K562 (cell line): ENCODE data around the gene STEAP2. TPM values are rescaled to one million over a fixed set of nuclear protein-coding genes. Genes with fewer than 3 reads are reported as not detected.

ENCODE experiments used
- ATAC-seq: fragments of 200-7000 bp; cut with Tn5 transposase; 3 replicates; pipeline ENCODE4 v1.9.1; 2020; ENCODE audit warnings: moderate library complexity
- BruUV-seq: library from RNA; stranded (reverse); fragments of 400-500 nt; replicated peaks from 2 replicates; lab custom pipeline; 2021; lab: Mats Ljungman, UMichigan
- CTCF ChIA-PET: fragments of 300-600 bp; formaldehyde crosslinking; extraction: SDS; loops from one replicate; lab custom pipeline; 2021; ENCODE audit warnings: low intra/inter-chr PET ratio; lab: Yijun Ruan, JAX
- POLR2A ChIA-PET: fragments of 300-600, 350-650 bp; sonication (Branson Sonifier 250); formaldehyde crosslinking; extraction: SDS; loops from one replicate; lab custom pipeline; 2021; ENCODE audit warnings: antibody characterized with exemption, inconsistent platforms; lab: Yijun Ruan, JAX
- DNase-seq, 4 experiments: peaks; one replicate each; pipeline versions ENCODE4 v3.0.0 to v3.0.0-alpha.2; 2011 to 2018; ENCODE audit warnings: low spot score in 3 of 4, mixed read lengths in 3 of 4; ENCODE audit errors: extremely low read depth in 1 of 4
- FAIRE-seq: peaks from 2 replicates; lab custom pipeline; 2011; peaks lifted over from hg19 to GRCh38; lab: Jason Lieb, UNC
- H2AFZ ChIP-seq: 2 replicates; pipeline ENCODE4 v1.6.0; 2011; ENCODE audit warnings: low read depth, low read length, control low read depth, inconsistent platforms
- H3K27ac ChIP-seq: fragments of 200-600 bp; 3 replicates; pipeline ENCODE4 v1.8.0; 2011; ENCODE audit warnings: low read depth, mild to moderate bottlenecking, control low read depth, inconsistent platforms, low read length, moderate library complexity, mixed read lengths; ENCODE audit errors: extremely low read depth
- H3K27me3 ChIP-seq, 2 experiments: fragments of 300-600 bp in 1 of 2; 2 replicates in 1 of 2; 3 replicates in 1 of 2; pipeline versions ENCODE4 v1.6.0 to v1.8.0; 2011; ENCODE audit warnings: inconsistent platforms in 2 of 2, low read length in 2 of 2, mild to moderate bottlenecking in 1 of 2, mixed read lengths in 1 of 2, moderate library complexity in 1 of 2; ENCODE audit not compliant: control insufficient read depth in 2 of 2, insufficient read depth in 2 of 2
- H3K36me3 ChIP-seq: fragments of 300-600 bp; 3 replicates; pipeline ENCODE4 v1.8.0; 2011; ENCODE audit warnings: mild to moderate bottlenecking, low read length, inconsistent platforms; ENCODE audit not compliant: control insufficient read depth, insufficient read depth
- H3K4me1 ChIP-seq, 2 experiments: fragments of 200-600 bp in 1 of 2; replicated peaks in 1 of 2; 2 replicates in 1 of 2; 3 replicates in 1 of 2; pipeline versions ENCODE4 v1.5.1 to v1.8.0; 2011; ENCODE audit warnings: inconsistent platforms in 2 of 2, low read length in 2 of 2, mild to moderate bottlenecking in 1 of 2, mixed read lengths in 1 of 2, moderate library complexity in 1 of 2; ENCODE audit not compliant: control insufficient read depth in 2 of 2, insufficient read depth in 2 of 2
- H3K4me2 ChIP-seq: 2 replicates; pipeline ENCODE4 v1.6.1; 2011; ENCODE audit warnings: low read length, control low read depth, inconsistent platforms, mixed read lengths; ENCODE audit not compliant: insufficient read depth
- H3K4me3 ChIP-seq: fragments of 200-600 bp; sonication (generic), shearing (Covaris generic); 2 replicates; pipeline ENCODE4 v1.5.1; 2016; ENCODE audit warnings: control low read depth, inconsistent platforms
- H3K79me2 ChIP-seq: fragments of 200-600 bp; 3 replicates; pipeline ENCODE4 v1.8.0; 2011; ENCODE audit warnings: low read length, inconsistent platforms; ENCODE audit not compliant: control insufficient read depth, insufficient read depth
- H3K9ac ChIP-seq, 2 experiments: 2 replicates each; pipeline versions ENCODE4 v1.6.0 to v1.6.1; 2011; ENCODE audit warnings: low read depth in 2 of 2, low read length in 2 of 2, control low read depth in 1 of 2, inconsistent platforms in 1 of 2, mild to moderate bottlenecking in 1 of 2, mixed read lengths in 1 of 2; ENCODE audit not compliant: insufficient read depth in 1 of 2
- H3K9me1 ChIP-seq: one replicate; pipeline ENCODE4 v1.6.0; 2011; ENCODE audit warnings: inconsistent platforms, mild to moderate bottlenecking, low read length, moderate library complexity; ENCODE audit not compliant: control insufficient read depth, insufficient read depth
- H3K9me3 ChIP-seq: replicated peaks from 2 replicates; pipeline ENCODE4 v1.5.1; 2011; ENCODE audit warnings: low read depth, low read length, inconsistent platforms; ENCODE audit not compliant: control insufficient read depth, insufficient read depth
- H4K20me1 ChIP-seq: replicated peaks from 2 replicates; pipeline ENCODE4 v1.6.1; 2011; ENCODE audit warnings: low read length, inconsistent platforms, mixed read lengths; ENCODE audit not compliant: control insufficient read depth, insufficient read depth
- COPS2 ChIP-seq: fragments of 450-650 bp; conservative IDR thresholded peaks from 2 replicates; pipeline ENCODE4 v1.6.1; 2016; ENCODE audit warnings: mild to moderate bottlenecking, moderate library complexity
- FOXA1 ChIP-seq: fragments of 450-650 bp; IDR thresholded peaks from 2 replicates; pipeline ENCODE4 v1.6.1; 2016; ENCODE audit warnings: mild to moderate bottlenecking, borderline replicate concordance
- GTF2E2 ChIP-seq: fragments of 200-800 bp; sonication (Bioruptor generic); IDR thresholded peaks from 2 replicates; pipeline ENCODE4 v1.6.1; 2016; ENCODE audit warnings: missing genetic modification characterization, missing compliant biosample characterization
- HEY1 ChIP-seq: fragments of 250-450 bp; sonication (Bioruptor Pico); IDR thresholded peaks from 2 replicates; pipeline ENCODE4 v1.5.0; 2020; ENCODE audit warnings: mild to moderate bottlenecking, moderate library complexity, borderline replicate concordance
- MIER1 ChIP-seq: fragments of 450-650 bp; IDR thresholded peaks from 2 replicates; pipeline ENCODE4 v1.6.1; 2016; ENCODE audit warnings: antibody characterized with exemption, mild to moderate bottlenecking, low read depth
- NCOA4 ChIP-seq: fragments of 450-650 bp; IDR thresholded peaks from 2 replicates; pipeline ENCODE4 v1.6.1; 2018; ENCODE audit warnings: mild to moderate bottlenecking; ENCODE audit not compliant: partially characterized antibody
- NFE2L1 ChIP-seq: fragments of 450-650 bp; IDR thresholded peaks from 2 replicates; pipeline ENCODE4 v1.6.1; 2016; ENCODE audit warnings: missing genetic modification characterization, low read depth, mild to moderate bottlenecking, missing compliant biosample characterization, moderate library complexity, borderline replicate concordance
- NFYB ChIP-seq: IDR thresholded peaks from 2 replicates; pipeline ENCODE4 v1.6.1; 2011; ENCODE audit warnings: mild to moderate bottlenecking, moderate library complexity; ENCODE audit not compliant: insufficient read length; ENCODE audit errors: extremely low read depth
- OTX1 ChIP-seq: fragments of 450-650 bp; formaldehyde crosslinking; IDR thresholded peaks from 2 replicates; pipeline ENCODE4 v1.4.0; 2022; ENCODE audit warnings: mild to moderate bottlenecking
- POLR2AphosphoS2 ChIP-seq: IDR thresholded peaks from 2 replicates; pipeline ENCODE4 v1.6.1; 2012; ENCODE audit warnings: low read length, improper control_type of control experiment
- RFX1 ChIP-seq: fragments of 450-650 bp; IDR thresholded peaks from 2 replicates; pipeline ENCODE4 v1.6.1; 2016; ENCODE audit warnings: mild to moderate bottlenecking, moderate library complexity
- SAP30 ChIP-seq: fragments of 200-600 bp; sonication (generic); IDR thresholded peaks from 2 replicates; pipeline ENCODE4 v1.6.1; 2012; ENCODE audit warnings: borderline replicate concordance, low read depth, mild to moderate bottlenecking, moderate library complexity, low read length, control low read depth, inconsistent platforms; ENCODE audit not compliant: insufficient read depth, poor library complexity, severe bottlenecking
- TRIM24 ChIP-seq, 2 experiments: fragments of 450-650 bp; IDR thresholded peaks; 2 replicates each; pipeline ENCODE4 v1.6.1; 2016
- ZBTB8A ChIP-seq: fragments of 450-650 bp; IDR thresholded peaks from 2 replicates; pipeline ENCODE4 v1.6.1; 2018; ENCODE audit warnings: mild to moderate bottlenecking, moderate library complexity; ENCODE audit not compliant: partially characterized antibody
- ZEB2 ChIP-seq: fragments of 450-650 bp; IDR thresholded peaks from 2 replicates; pipeline ENCODE4 v1.6.1; 2016
- ZFP30 ChIP-seq: fragments of 250-450 bp; sonication (Bioruptor Pico); IDR thresholded peaks from 2 replicates; pipeline ENCODE4 v1.8.0; 2022; ENCODE audit warnings: moderate library complexity, mild to moderate bottlenecking, inconsistent platforms, borderline replicate concordance
- ZNF431 ChIP-seq: sonication (generic); formaldehyde crosslinking; IDR thresholded peaks from 2 replicates; pipeline ENCODE4 v1.8.0; 2022; ENCODE audit warnings: mild to moderate bottlenecking, missing genetic modification reagents
- ZNF785 ChIP-seq: fragments of 250-450 bp; sonication (Bioruptor Pico); IDR thresholded peaks from 2 replicates; pipeline ENCODE4 v1.4.0; 2020; ENCODE audit warnings: mild to moderate bottlenecking
- WGBS: fragments of 100-300 bp; shearing (Covaris generic); methylation state at CpG from one replicate; pipeline ENCODE4 v1.1.6; 2016; ENCODE audit warnings: low coverage, mixed read lengths; ENCODE audit not compliant: insufficient coverage; ENCODE audit errors: missing lambda C conversion rate; 5-methylcytosine and 5-hydroxymethylcytosine counted together
- in situ Hi-C: fragments of 300-500 bp; cut with MboI; formaldehyde crosslinking; loops from 4 replicates; pipeline ENCODE4 v1.15.0; 2018; ENCODE audit warnings: inconsistent platforms, mixed read lengths
- intact Hi-C: fragments of 100-400 bp; cut with micrococcal nuclease; formaldehyde crosslinking; loops from 2 replicates; pipeline ENCODE4 v1.14.2; 2022
- polyA plus RNA-seq, 8 experiments: library from polyadenylated mRNA; depleted of rRNA in 4 of 8; stranded (reverse) in 5 of 8; unstranded in 3 of 8; fragments of >200 nt; fragmentation: Nextera tagmentation in 2 of 8; fragmentation: Illumina TruSeq in 1 of 8; extraction: Ambion mirVana in 2 of 8; extraction: Trizol in 1 of 8; gene quantifications; 2 replicates each; pipeline versions ENCODE4 v1.2.1 to v1.2.3, GENCODE V29; 2011 to 2014; ENCODE audit warnings: inconsistent platforms in 1 of 8, missing spikeins in 1 of 8
- total RNA-seq, 7 experiments: library from RNA; depleted of rRNA in 6 of 7; stranded (reverse); fragments of >200 nt in 6 of 7; fragmentation: Illumina TruSeq in 2 of 7; extraction: Trizol in 2 of 7; gene quantifications; 2 replicates each; pipeline versions ENCODE4 v1.2.1 to v1.2.3, GENCODE V29; 2011 to 2021; ENCODE audit warnings: low replicate concordance in 1 of 7
- TF ChIP-seq, protein P1 (sequence below): fragments of 250-450 bp; sonication (Bioruptor Pico); IDR thresholded peaks from 2 replicates; pipeline ENCODE4 v1.4.0; 2020; ENCODE audit warnings: mild to moderate bottlenecking

The STEAP2 gene
- total and polyA plus RNA-seq, 9 of the 15 experiments (the other 6 are each of a cell fraction or from before 2014, with no cell fraction given): 0.02 to 0.03 TPM; not detected in 7

DNA sequence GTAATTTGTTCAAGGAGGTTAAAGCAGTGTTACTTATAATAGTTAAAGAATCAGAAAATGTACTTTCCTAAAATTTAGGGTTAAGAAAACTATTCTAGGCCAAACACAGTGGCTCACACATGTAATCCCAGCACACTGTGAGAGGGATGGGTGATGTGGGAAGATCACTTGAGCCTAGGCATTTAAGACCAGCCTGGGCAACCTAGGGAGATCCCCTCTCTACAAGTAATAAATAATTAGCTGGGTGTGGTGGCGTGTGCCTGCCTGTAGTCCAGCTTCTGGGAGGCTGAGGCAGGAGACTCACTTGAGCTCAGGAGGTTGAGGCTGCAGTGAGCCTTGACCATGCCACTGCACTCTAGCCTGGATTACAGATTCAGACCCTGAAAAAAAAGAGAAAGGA, 3.6 kb upstream of the STEAP2 start (continued):
- TF ChIP-seq SAP30: no peak
- no peak for TF ChIP-seq NFE2L1 (tag)
- no peak for TF ChIP-seq TRIM24 (IDR thresholded peaks at IDR 0.05)
- no peak for TF ChIP-seq COPS2
- TF ChIP-seq OTX1 (CRISPR knock-in tag): no peak
- no peak for TF ChIP-seq HEY1 (CRISPR knock-in tag)
- no peak for TF ChIP-seq GTF2E2 (tag)
- no peak for TF ChIP-seq RFX1

DNA sequence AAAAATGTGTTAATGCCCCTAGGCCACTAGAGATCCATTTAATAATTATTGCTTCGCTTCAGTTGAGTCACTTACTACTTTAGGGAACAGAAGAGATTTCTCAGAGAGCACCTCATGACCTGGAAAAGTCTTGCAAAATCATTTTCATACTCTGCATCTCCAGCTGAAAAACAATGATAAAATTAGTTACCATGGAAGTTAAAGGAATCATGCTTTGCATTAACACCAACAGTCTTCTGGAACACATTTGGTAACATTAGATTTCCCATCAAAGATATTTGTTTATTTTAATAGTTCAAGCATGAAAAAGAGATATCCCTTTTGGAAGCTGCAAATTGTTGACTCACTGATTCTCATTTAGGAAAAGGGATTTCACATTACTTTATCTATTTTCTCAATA, 1.8 kb upstream of the STEAP2 start:
- DNase-seq: no peak
- ChIA-PET POLR2A (no interaction called here), CTCF (no interaction called here)
- no peak overlapping the region for H3K4me2 ChIP-seq
- H3K4me3 ChIP-seq: no peak overlapping the region
- H3K36me3 ChIP-seq: no peaks in the 10 kb centered on the region
- in situ Hi-C loops: no loop called here
- whole genome bisulfite sequencing: 0% methylated on average over 1 of the region's 1 CpG
- intact Hi-C loops: no loop called here
- H3K27me3 ChIP-seq: peaks cover 15% of the 10 kb centered on the region in 2 experiments; a peak in 4 of 5 replicates
- no peak overlapping the region for H3K9ac ChIP-seq
- no peak overlapping the region for H3K27ac ChIP-seq
- H3K4me1 ChIP-seq: peaks cover 0 to 10% of the 10 kb centered on the region in 2 experiments; a peak in 2 of 5 replicates
- ATAC-seq: no peak
- H3K79me2 ChIP-seq: no peaks in the 10 kb centered on the region
- no peak for FAIRE-seq
- no peaks in the 10 kb centered on the region for H4K20me1 ChIP-seq
- no peaks in the 10 kb centered on the region for H3K9me1 ChIP-seq
- no peak overlapping the region for H2AFZ ChIP-seq
- TF ChIP-seq ZEB2: no peak
- TF ChIP-seq FOXA1: no peak
- no peak for TF ChIP-seq NCOA4
- no peak for TF ChIP-seq ZBTB8A
- no peak for TF ChIP-seq ZNF431
- TF ChIP-seq ZFP30 (CRISPR knock-in tag): no peak
- no peak for TF ChIP-seq POLR2AphosphoS2
- TF ChIP-seq, protein P1, sequence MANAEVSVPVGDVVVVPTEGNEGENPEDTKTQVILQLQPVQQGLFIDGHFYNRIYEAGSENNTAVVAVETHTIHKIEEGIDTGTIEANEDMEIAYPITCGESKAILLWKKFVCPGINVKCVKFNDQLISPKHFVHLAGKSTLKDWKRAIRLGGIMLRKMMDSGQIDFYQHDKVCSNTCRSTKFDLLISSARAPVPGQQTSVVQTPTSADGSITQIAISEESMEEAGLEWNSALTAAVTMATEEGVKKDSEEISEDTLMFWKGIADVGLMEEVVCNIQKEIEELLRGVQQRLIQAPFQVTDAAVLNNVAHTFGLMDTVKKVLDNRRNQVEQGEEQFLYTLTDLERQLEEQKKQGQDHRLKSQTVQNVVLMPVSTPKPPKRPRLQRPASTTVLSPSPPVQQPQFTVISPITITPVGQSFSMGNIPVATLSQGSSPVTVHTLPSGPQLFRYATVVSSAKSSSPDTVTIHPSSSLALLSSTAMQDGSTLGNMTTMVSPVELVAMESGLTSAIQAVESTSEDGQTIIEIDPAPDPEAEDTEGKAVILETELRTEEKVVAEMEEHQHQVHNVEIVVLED (CRISPR knock-in tag): no peak
- no peak for TF ChIP-seq NFYB
- no peak for TF ChIP-seq MIER1
- no peak for TF ChIP-seq ZNF785 (CRISPR knock-in tag)
- no TSS peak for BruUV-seq
- H3K9me3 ChIP-seq: no peaks in the 10 kb centered on the region
